ENCODE data around the gene TBC1D2.

TBC1D2 gene

GRCh38 chr9:98191671-98192502 is 63.6 kb downstream of the TBC1D2 start:
- DNase-seq (ENCODE audit: insufficient read length, low spot score) = no peak
- TF ChIP-seq POLR2A (IDR thresholded peaks at IDR 0.05; ENCODE audit: low read depth, low read length) = no peak
- FAIRE-seq = no peak

- DNase-seq (ENCODE audit: insufficient read length, low spot score) = no peak
- TF ChIP-seq POLR2A (IDR thresholded peaks at IDR 0.05; ENCODE audit: low read depth, low read length) = no peak
- FAIRE-seq = no peak
Observed at GRCh38 chr9:98191181-98191608, 64.3 kb downstream of the TBC1D2 start.

GRCh38 chr9:98190757-98191105 is 64.7 kb downstream of the TBC1D2 start:
- no peak for DNase-seq (ENCODE audit: insufficient read length, low spot score)
- TF ChIP-seq POLR2A (IDR thresholded peaks at IDR 0.05; ENCODE audit: low read depth, low read length) = no peak
- no peak for FAIRE-seq

- DNase-seq (ENCODE audit: insufficient read length, low spot score) = no peak
- TF ChIP-seq POLR2A (IDR thresholded peaks at IDR 0.05; ENCODE audit: low read depth, low read length) = no peak
- no peak for FAIRE-seq
Observed at GRCh38 chr9:98189412-98189811, 66.0 kb downstream of the TBC1D2 start.

GRCh38 chr9:98187926-98188325 is 67.5 kb downstream of the TBC1D2 start:
- DNase-seq (ENCODE audit: insufficient read length, low spot score) = no peak
- no peak for FAIRE-seq
- no peak for TF ChIP-seq POLR2A (IDR thresholded peaks at IDR 0.05; ENCODE audit: low read depth, low read length)

- DNase-seq (ENCODE audit: insufficient read length, low spot score) (no peak), FAIRE-seq (no peak)
- TF ChIP-seq POLR2A (IDR thresholded peaks at IDR 0.05; ENCODE audit: low read depth, low read length) = no peak
Observed at GRCh38 chr9:98186236-98186635, 69.2 kb downstream of the TBC1D2 start.

GRCh38 chr9:98185611-98186171 is 69.8 kb downstream of the TBC1D2 start:
- FAIRE-seq = no peak
- no peak for DNase-seq (ENCODE audit: insufficient read length, low spot score)
- TF ChIP-seq POLR2A (IDR thresholded peaks at IDR 0.05; ENCODE audit: low read depth, low read length) = no peak

- DNase-seq (ENCODE audit: insufficient read length, low spot score) (no peak), FAIRE-seq (no peak)
- no peak for TF ChIP-seq POLR2A (IDR thresholded peaks at IDR 0.05; ENCODE audit: low read depth, low read length)
Observed at GRCh38 chr9:98185021-98185567, 70.4 kb downstream of the TBC1D2 start.

- no peak for TF ChIP-seq POLR2A (IDR thresholded peaks at IDR 0.05; ENCODE audit: low read depth, low read length)
- DNase-seq (ENCODE audit: insufficient read length, low spot score) (no peak), FAIRE-seq (no peak)
Observed at GRCh38 chr9:98184326-98184725, 71.1 kb downstream of the TBC1D2 start.

GRCh38 chr9:98182889-98183599 is 72.4 kb downstream of the TBC1D2 start:
- no peak for DNase-seq (ENCODE audit: insufficient read length, low spot score)
- no peak for FAIRE-seq
- no peak for TF ChIP-seq POLR2A (IDR thresholded peaks at IDR 0.05; ENCODE audit: low read depth, low read length)

- TF ChIP-seq POLR2A (IDR thresholded peaks at IDR 0.05; ENCODE audit: low read depth, low read length) = no peak
- FAIRE-seq (no peak), DNase-seq (ENCODE audit: insufficient read length, low spot score) (no peak)
Observed at GRCh38 chr9:98182069-98182820, 73.2 kb downstream of the TBC1D2 start.

GRCh38 chr9:98181746-98182068 is 73.7 kb downstream of the TBC1D2 start:
- no peak for TF ChIP-seq POLR2A (IDR thresholded peaks at IDR 0.05; ENCODE audit: low read depth, low read length)
- DNase-seq (ENCODE audit: insufficient read length, low spot score) (no peak), FAIRE-seq (no peak)

GRCh38 chr9:98180996-98181395 is 74.5 kb downstream of the TBC1D2 start:
- TF ChIP-seq POLR2A (IDR thresholded peaks at IDR 0.05; ENCODE audit: low read depth, low read length) = no peak
- DNase-seq (ENCODE audit: insufficient read length, low spot score) = no peak
- no peak for FAIRE-seq
